ENCODE data around the gene NSUN2. TPM values are rescaled to one million over a fixed set of nuclear protein-coding genes. Genes with fewer than 3 reads are reported as not detected.

Gene NSUN2
- total RNA-seq, 4 donors from 2014 or later = 27.5 to 134 (median 55.8) TPM

GRCh38 chr5:6592601-6593000, 40.2 kb downstream of the NSUN2 start:
- TF ChIP-seq POLR2A (IDR thresholded peaks at IDR 0.05) (no peak), CTCF (IDR thresholded peaks at IDR 0.05) (no peak)

GRCh38 chr5:6591671-6592288, 41.1 kb downstream of the NSUN2 start:
- Histone ChIP-seq H3K36me3 (peaks cover 0 to 4% (median 0%) of the 10 kb centered on the region in 3 donors), H3K27ac (no peak overlapping the region), H3K9me3 (no peaks in the 10 kb centered on the region), H3K4me3 (no peak overlapping the region), H3K27me3 (no peaks in the 10 kb centered on the region), H3K4me1 (no peaks in the 10 kb centered on the region)
- no peak for DNase-seq
- TF ChIP-seq CTCF (IDR thresholded peaks at IDR 0.05) (no peak), POLR2A (IDR thresholded peaks at IDR 0.05) (no peak)

More at GRCh38 chr5:6592601-6593000, 40.2 kb downstream of the NSUN2 start:
- no peak for DNase-seq
- Histone ChIP-seq H3K4me3 (no peak overlapping the region), H3K27me3 (no peaks in the 10 kb centered on the region), H3K9me3 (no peaks in the 10 kb centered on the region), H3K36me3 (peaks cover 0 to 10% (median 0%) of the 10 kb centered on the region in 3 donors), H3K27ac (no peak overlapping the region), H3K4me1 (no peaks in the 10 kb centered on the region)

- no peak for DNase-seq
- no peaks in the 10 kb centered on the region for H3K36me3 ChIP-seq
- no peak overlapping the region for H3K4me3 ChIP-seq
- H3K9me3 ChIP-seq = no peaks in the 10 kb centered on the region
- H3K4me1 ChIP-seq = no peaks in the 10 kb centered on the region
- no peak for TF ChIP-seq POLR2A (IDR thresholded peaks at IDR 0.05)
- TF ChIP-seq CTCF (IDR thresholded peaks at IDR 0.05) = no peak
- no peaks in the 10 kb centered on the region for H3K27me3 ChIP-seq
- H3K27ac ChIP-seq = no peak overlapping the region
Measured at GRCh38 chr5:6590581-6590980, 42.3 kb downstream of the NSUN2 start.

GRCh38 chr5:6587171-6587570, 45.7 kb downstream of the NSUN2 start:
- no peak overlapping the region for H3K4me3 ChIP-seq
- DNase-seq = no peak
- TF ChIP-seq POLR2A (IDR thresholded peaks at IDR 0.05) = no peak
- TF ChIP-seq CTCF (IDR thresholded peaks at IDR 0.05) = no peak

GRCh38 chr5:6586647-6587042, 46.2 kb downstream of the NSUN2 start:
- Histone ChIP-seq H3K9me3 (no peaks in the 10 kb centered on the region), H3K4me1 (peaks cover 0 to 7% (median 2%) of the 10 kb centered on the region in 4 donors), H3K27ac (no peak overlapping the region), H3K27me3 (peaks cover 0 to 8% of the 10 kb centered on the region in 2 donors), H3K4me3 (no peak overlapping the region), H3K36me3 (no peaks in the 10 kb centered on the region)
- TF ChIP-seq CTCF (IDR thresholded peaks at IDR 0.05) (no peak), POLR2A (IDR thresholded peaks at IDR 0.05) (no peak)
- DNase-seq = no peak

More at GRCh38 chr5:6587171-6587570, 45.7 kb downstream of the NSUN2 start:
- Histone ChIP-seq H3K4me1 (peaks cover 0 to 7% (median 2%) of the 10 kb centered on the region in 4 donors), H3K27ac (no peak overlapping the region), H3K27me3 (peaks cover 0 to 8% of the 10 kb centered on the region in 2 donors), H3K36me3 (no peaks in the 10 kb centered on the region), H3K9me3 (no peaks in the 10 kb centered on the region)
